ENCODE measurements around the gene SIGLEC10. TPM values are rescaled to one million over a fixed set of nuclear protein-coding genes. Genes with fewer than 3 reads are reported as not detected.

The SIGLEC10 gene
- total and polyA plus RNA-seq, 2 of the 4 experiments (the other 2 are of a cell fraction): not detected

- Histone ChIP-seq H3K9me1 (ENCODE audit: insufficient read depth, low read length) (no peaks in the 10 kb centered on the region), H3K4me2 (ENCODE audit: low read depth, low read length) (no peak overlapping the region), H2BK5ac (ENCODE audit: low read depth, low read length, poor library complexity, severe bottlenecking) (no peak overlapping the region), H3K27me3 (ENCODE audit: control insufficient read depth, insufficient read depth, low read length) (no peaks in the 10 kb centered on the region), H3K56ac (ENCODE audit: extremely low read depth, insufficient read depth, low read length) (no peak overlapping the region), H3K27ac (ENCODE audit: insufficient read depth, low read length) (no peak overlapping the region), H3K18ac (ENCODE audit: low read depth, low read length) (no peak overlapping the region), H2BK15ac (ENCODE audit: low read depth, low read length) (no peak overlapping the region), H4K91ac (ENCODE audit: insufficient read depth, low read depth, low read length) (no peak overlapping the region), H3K36me3 (ENCODE audit: control insufficient read depth, insufficient read depth, low read length) (no peaks in the 10 kb centered on the region), H2AK5ac (ENCODE audit: low read depth, low read length) (no peak overlapping the region), H2BK20ac (ENCODE audit: low read depth, low read length) (no peak overlapping the region), H2AFZ (replicated peaks; ENCODE audit: low read length, poor library complexity) (no peak overlapping the region), H3K4me1 (ENCODE audit: control insufficient read depth, insufficient read depth, low read length) (no peaks in the 10 kb centered on the region), H4K20me1 (ENCODE audit: insufficient read depth, low read length) (no peaks in the 10 kb centered on the region), H3K4me3 (ENCODE audit: insufficient read depth, low read depth, low read length) (no peak overlapping the region), H4K5ac (ENCODE audit: low read depth, low read length) (no peak overlapping the region), H3K9ac (ENCODE audit: low read depth, low read length) (no peak overlapping the region), H3K4ac (ENCODE audit: low read depth, low read length) (no peak overlapping the region), H4K8ac (ENCODE audit: low read depth in 2 of 2, low read length in 2 of 2) (no peak overlapping the region), H2AK9ac (replicated peaks; ENCODE audit: low read depth, low read length, poor library complexity) (no peak overlapping the region), H3K79me1 (ENCODE audit: low read depth in 1 of 2, low read length in 2 of 2) (no peaks in the 10 kb centered on the region), H3K14ac (replicated peaks; ENCODE audit: low read depth, low read length) (no peak overlapping the region), H3K9me3 (ENCODE audit: control insufficient read depth, insufficient read depth, low read length) (no peaks in the 10 kb centered on the region; the same call in 1 of the 2 replicates), H2BK120ac (ENCODE audit: low read depth, low read length) (no peak overlapping the region), H3K23ac (ENCODE audit: low read depth, low read length) (no peak overlapping the region)
- dilution Hi-C loops (cut with HindIII; ENCODE audit: low sequenced_read_pairs, unreplicated experiment): no loop called here
- DNase-seq (no peak), ATAC-seq (ENCODE audit: low read depth) (no peak)
- CTCF ChIA-PET: no interaction called here
- POLR2A ChIA-PET (ENCODE audit: unreplicated experiment): no interaction called here
- intact Hi-C loops (cut with micrococcal nuclease): no loop called here
- TF ChIP-seq CEBPB (IDR thresholded peaks at IDR 0.05; ENCODE audit: low read depth, low read length): no peak
- TF ChIP-seq RFX5 (IDR thresholded peaks at IDR 0.05; ENCODE audit: low read depth, low read length): no peak
- TF ChIP-seq POLR2A (IDR thresholded peaks at IDR 0.05; ENCODE audit: low read depth, low read length): no peak
- no peak for TF ChIP-seq CHD1 (IDR thresholded peaks at IDR 0.05; ENCODE audit: low read depth, low read length)
- no peak for TF ChIP-seq RCOR1 (IDR thresholded peaks at IDR 0.05; ENCODE audit: insufficient replicate concordance, low read length)
- no peak for TF ChIP-seq CTCF (conservative IDR thresholded peaks at IDR 0.05; ENCODE audit: low read depth, low read length)
- no peak for TF ChIP-seq NFE2L2 (IDR thresholded peaks at IDR 0.05; ENCODE audit: low read depth, low read length)
- no peak for TF ChIP-seq SMC3 (IDR thresholded peaks at IDR 0.05; ENCODE audit: low read depth, low read length)
- TF ChIP-seq MAFK (IDR thresholded peaks at IDR 0.05; ENCODE audit: low read depth, low read length): no peak
- TF ChIP-seq ELK1 (IDR thresholded peaks at IDR 0.05; ENCODE audit: borderline replicate concordance, low read depth, low read length): no peak
- TF ChIP-seq USF2 (IDR thresholded peaks at IDR 0.05; ENCODE audit: low read depth, low read length): no peak
- no peak for TF ChIP-seq FOS (IDR thresholded peaks at IDR 0.05; ENCODE audit: low read depth, low read length)
- no peak for TF ChIP-seq BHLHE40 (IDR thresholded peaks at IDR 0.05; ENCODE audit: low read depth, low read length)
- TF ChIP-seq RAD21 (IDR thresholded peaks at IDR 0.05; ENCODE audit: low read length): no peak
- BruUV-seq (replicated peaks): no TSS peak
- WGBS, 2 experiments (ENCODE audit: extremely low coverage in 2 of 2, insufficient read length in 1 of 2): 36% methylated on average over 4 of the region's 11 CpGs; no CpG with 5 or more reads in 1 of the 2 experiments
- in situ Hi-C loops (cut with MboI; ENCODE audit: low sequenced_read_pairs): no loop called here
Measured at GRCh38 chr19:51456541-51457290, 39.3 kb upstream of the SIGLEC10 start.

All from IMR-90 (cell line).